Thyroid gland (tissue), 4 donors: ENCODE measurements around the gene STK4. TPM values are rescaled to one million over a fixed set of nuclear protein-coding genes. Genes with fewer than 3 reads are reported as not detected.
"Not testable (repeated sequence)": the region's sequence is repeated elsewhere in the genome, so short reads cannot be mapped to it uniquely, and the experiment has no call there.

Experiments used
- DNase-seq, 2 donors: peaks; one replicate each; pipeline ENCODE4 v3.0.0-alpha.2; 2019
- H3K27ac ChIP-seq, 3 donors: fragments of 200-600 bp; sonication (generic); 1 replicate in 2 of 3; 2 replicates in 1 of 3; pipeline ENCODE4 v1.5.1; 2016 to 2019; ENCODE audit warnings: mild to moderate bottlenecking in 1 of 3, moderate library complexity in 1 of 3
- H3K27me3 ChIP-seq: fragments of 200-600 bp; sonication (generic); one replicate; pipeline ENCODE4 v1.5.1; 2019
- H3K36me3 ChIP-seq, 2 donors: fragments of 200-600 bp; sonication (generic); one replicate each; pipeline ENCODE4 v1.5.1; 2016 to 2019
- H3K4me1 ChIP-seq, 2 donors: fragments of 200-600 bp; sonication (generic); one replicate each; pipeline ENCODE4 v1.5.1; 2017 to 2019
- H3K4me3 ChIP-seq, 3 donors: fragments of 200-600 bp; sonication (generic); replicated peaks in 1 of 3; 1 replicate in 2 of 3; 2 replicates in 1 of 3; pipeline ENCODE4 v1.5.1; 2016; ENCODE audit warnings: mild to moderate bottlenecking in 1 of 3
- H3K9me3 ChIP-seq: fragments of 200-600 bp; sonication (generic); one replicate; pipeline ENCODE4 v1.5.1; 2017
- CTCF ChIP-seq, 6 experiments: fragments of 200-600 bp in 3 of 6; fragments of 450-650 bp in 3 of 6; sonication (generic) in 3 of 6; IDR thresholded peaks; one replicate each; pipeline ENCODE4 v1.5.1; 2016 to 2019; ENCODE audit warnings: antibody characterized with exemption in 6 of 6, mild to moderate bottlenecking in 2 of 6, inconsistent platforms in 1 of 6, moderate library complexity in 1 of 6
- POLR2A ChIP-seq, 2 donors: fragments of 450-650 bp; IDR thresholded peaks; one replicate each; pipeline ENCODE4 v1.6.1; 2017; ENCODE audit warnings: antibody characterized with exemption in 2 of 2, mild to moderate bottlenecking in 2 of 2, moderate library complexity in 1 of 2
- WGBS, 2 donors: methylation state at CpG; one replicate each; pipeline ENCODE4 v1.1.5; 2017; 5-methylcytosine and 5-hydroxymethylcytosine counted together
- intact Hi-C: fragments of 100-400 bp; cut with DNase I; formaldehyde crosslinking; loops from one replicate; pipeline ENCODE4 v1.15.1; 2023
- total RNA-seq, 4 donors: library from RNA; depleted of rRNA; stranded (reverse); fragments of >200 nt; gene quantifications; one replicate each; pipeline ENCODE4 v1.2.3, GENCODE V29; 2016

The STK4 gene
- total RNA-seq, 4 donors from 2014 or later, result 18.8 to 37.2 (median 29.2) TPM

GRCh38 chr20:45060294-45060693, 94.0 kb downstream of the STK4 start:
- intact Hi-C loops, result no loop called here
- H3K4me3 ChIP-seq, result no peak overlapping the region
- no peak for TF ChIP-seq CTCF (IDR thresholded peaks at IDR 0.05)
- no peak for TF ChIP-seq POLR2A (IDR thresholded peaks at IDR 0.05)
- no peak overlapping the region for H3K27ac ChIP-seq
- no peaks in the 10 kb centered on the region for H3K9me3 ChIP-seq
- WGBS, 2 donors, result 85 to 89% methylated on average over 4 of the region's 4 CpGs
- DNase-seq, result no peak
- H3K27me3 ChIP-seq, result no peaks in the 10 kb centered on the region
- peaks cover 0 to 8% of the 10 kb centered on the region in 2 donors for H3K36me3 ChIP-seq
- H3K4me1 ChIP-seq, result no peaks in the 10 kb centered on the region

- 90 to 91% methylated on average over 4 of the region's 4 CpGs for WGBS, 2 donors
- no peaks in the 10 kb centered on the region for H3K27me3 ChIP-seq
- intact Hi-C loops, result no loop called here
- H3K9me3 ChIP-seq, result no peaks in the 10 kb centered on the region
- TF ChIP-seq POLR2A (IDR thresholded peaks at IDR 0.05), result no peak
- no peak for TF ChIP-seq CTCF (IDR thresholded peaks at IDR 0.05)
- H3K27ac ChIP-seq, result no peak overlapping the region
- H3K4me3 ChIP-seq, result no peak overlapping the region
- no peak for DNase-seq
- H3K36me3 ChIP-seq, result peaks cover 0 to 8% of the 10 kb centered on the region in 2 donors
- no peaks in the 10 kb centered on the region for H3K4me1 ChIP-seq
These were observed 94.9 kb downstream of the STK4 start for GRCh38 chr20:45061244-45061643.

- H3K27ac ChIP-seq, H3K4me1 ChIP-seq, H3K27me3 ChIP-seq, H3K9me3 ChIP-seq, H3K36me3 ChIP-seq, DNase-seq, H3K4me3 ChIP-seq, intact Hi-C loops: not testable (repeated sequence)
- WGBS, 2 donors, result 90 to 97% methylated on average over 2 of the region's 2 CpGs
These were observed 96.8 kb downstream of the STK4 start for GRCh38 chr20:45063107-45063506.

- TF ChIP-seq POLR2A (IDR thresholded peaks at IDR 0.05), result no peak
- TF ChIP-seq CTCF (IDR thresholded peaks at IDR 0.05), result no peak
- no peaks in the 10 kb centered on the region for H3K9me3 ChIP-seq
- intact Hi-C loops, result no loop called here
- no peak overlapping the region for H3K27ac ChIP-seq
- H3K4me3 ChIP-seq, result no peak overlapping the region
- H3K4me1 ChIP-seq, result no peaks in the 10 kb centered on the region
- no peaks in the 10 kb centered on the region for H3K36me3 ChIP-seq
- no peak for DNase-seq
- H3K27me3 ChIP-seq, result no peaks in the 10 kb centered on the region
These were observed 98.5 kb downstream of the STK4 start for GRCh38 chr20:45064812-45065211.

GRCh38 chr20:45066372-45066771, 100.1 kb downstream of the STK4 start:
- TF ChIP-seq CTCF (IDR thresholded peaks at IDR 0.05), result no peak
- no peak for TF ChIP-seq POLR2A (IDR thresholded peaks at IDR 0.05)
- DNase-seq, result no peak
- Histone ChIP-seq H3K4me1 (no peaks in the 10 kb centered on the region), H3K36me3 (no peaks in the 10 kb centered on the region), H3K27me3 (no peaks in the 10 kb centered on the region), H3K9me3 (no peaks in the 10 kb centered on the region), H3K27ac (no peak overlapping the region), H3K4me3 (no peak overlapping the region)
- intact Hi-C loops, result no loop called here
- 91% methylated on average over 7 of the region's 7 CpGs for WGBS, 2 donors

GRCh38 chr20:45067087-45067486, 100.8 kb downstream of the STK4 start:
- H3K36me3 ChIP-seq, result no peaks in the 10 kb centered on the region
- no peaks in the 10 kb centered on the region for H3K4me1 ChIP-seq
- no peaks in the 10 kb centered on the region for H3K9me3 ChIP-seq
- intact Hi-C loops, result no loop called here
- DNase-seq, result no peak
- TF ChIP-seq CTCF (IDR thresholded peaks at IDR 0.05) (no peak), POLR2A (IDR thresholded peaks at IDR 0.05) (no peak)
- no peak overlapping the region for H3K4me3 ChIP-seq
- 98% methylated on average over 4 of the region's 4 CpGs for WGBS, 2 donors
- no peak overlapping the region for H3K27ac ChIP-seq
- no peaks in the 10 kb centered on the region for H3K27me3 ChIP-seq
